Measurements from ENCODE around the gene PHLDB2. TPM values are rescaled to one million over a fixed set of nuclear protein-coding genes. Genes with fewer than 3 reads are reported as not detected.

The PHLDB2 gene
- 57.5 and 58.2 TPM in 2 replicates for total RNA-seq

DNA sequence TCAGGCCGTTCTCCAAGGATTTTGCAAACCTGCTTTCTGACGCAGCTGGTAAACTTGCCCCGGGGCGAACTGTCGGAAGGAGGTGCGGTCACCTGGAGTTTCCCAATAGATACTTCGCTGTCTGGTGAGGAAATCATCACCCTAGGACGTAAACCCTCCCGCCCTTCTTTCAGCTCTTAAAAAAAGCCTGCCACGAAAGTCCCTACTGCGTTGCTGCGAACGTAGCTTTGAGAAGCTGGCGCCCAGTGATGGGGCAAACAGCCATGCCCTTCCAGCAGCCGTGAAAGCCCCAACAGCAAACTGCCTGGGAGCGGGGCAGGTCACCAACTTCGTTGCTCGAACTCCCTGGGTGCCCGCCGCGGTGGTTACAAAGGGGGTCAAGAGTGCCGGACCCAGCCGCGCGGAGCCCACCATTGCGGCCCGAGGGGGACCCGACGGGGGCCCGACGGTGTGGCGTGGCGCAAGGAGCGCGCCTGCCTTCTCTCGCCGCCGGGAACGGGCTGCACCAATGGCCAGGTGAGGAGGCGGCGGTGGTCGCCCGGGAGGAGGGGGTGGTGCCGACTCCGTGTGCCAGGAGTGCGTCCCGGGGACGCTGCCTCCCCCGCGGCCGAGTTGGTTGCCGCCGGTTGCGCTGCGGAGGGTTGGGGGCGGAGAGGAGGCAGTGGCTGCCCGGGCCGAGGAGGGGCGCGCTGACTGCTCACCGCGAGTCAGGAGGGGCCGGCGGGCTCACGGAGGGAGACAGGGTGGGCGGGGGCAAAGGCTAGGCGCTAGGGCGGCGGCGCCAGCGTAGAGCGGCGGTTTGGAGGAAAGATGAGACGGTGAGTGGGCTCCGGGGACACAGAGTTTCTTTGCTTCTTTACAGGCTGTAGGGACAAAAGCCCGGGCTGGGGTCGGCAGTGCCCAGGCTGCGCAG is at the start of gene PHLDB2:
Gene PHLDB2, plus strand, starts transcription at position 205 of the 913 bp plus-strand sequence. CDS start 24,813 bp downstream, outside the sequence.

DNA sequence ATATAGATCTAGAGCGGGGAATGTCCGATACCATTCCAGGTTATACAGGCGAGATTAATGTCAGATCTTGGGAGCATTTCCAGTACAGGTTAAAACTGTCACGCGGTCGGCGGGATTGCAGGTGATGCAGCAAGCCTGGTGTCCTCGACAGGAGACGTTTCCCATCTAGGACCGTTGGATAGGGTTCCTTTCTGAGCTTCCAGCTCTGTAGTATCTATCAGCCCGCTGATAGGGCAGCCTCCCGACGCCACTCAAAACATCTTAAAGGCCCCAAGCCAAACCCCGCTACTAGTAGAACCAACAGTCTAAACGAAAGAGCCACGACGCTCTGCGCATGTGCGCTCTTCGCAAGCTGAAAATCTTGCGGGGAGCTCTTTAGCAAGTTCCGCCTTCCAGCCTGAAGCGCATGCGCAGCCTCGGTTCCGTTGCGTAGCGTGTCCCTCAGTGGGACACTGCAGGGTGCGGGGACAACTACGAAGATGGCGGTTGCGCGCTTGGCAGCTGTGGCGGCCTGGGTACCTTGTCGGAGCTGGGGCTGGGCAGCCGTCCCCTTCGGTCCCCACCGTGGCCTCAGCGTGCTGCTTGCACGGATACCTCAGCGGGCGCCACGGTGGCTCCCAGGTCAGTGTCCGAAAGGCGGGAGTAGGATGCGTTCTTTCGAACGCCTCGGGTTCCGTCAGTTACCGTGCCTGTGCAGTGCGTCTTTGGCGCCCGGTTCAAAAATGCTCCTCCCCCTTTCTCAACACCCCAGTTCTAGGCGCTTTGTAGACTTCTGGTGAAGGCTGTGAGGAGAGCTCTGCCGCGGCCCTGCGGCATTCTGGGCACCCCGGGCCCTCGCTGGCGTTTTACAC is 119.7 kb downstream of the PHLDB2 start, which contains the start of gene ABHD10:
Gene ABHD10, plus strand, starts transcription at position 444 of the 851 bp plus-strand sequence. Its CDS starts 36 bp downstream, at position 480.

DNA sequence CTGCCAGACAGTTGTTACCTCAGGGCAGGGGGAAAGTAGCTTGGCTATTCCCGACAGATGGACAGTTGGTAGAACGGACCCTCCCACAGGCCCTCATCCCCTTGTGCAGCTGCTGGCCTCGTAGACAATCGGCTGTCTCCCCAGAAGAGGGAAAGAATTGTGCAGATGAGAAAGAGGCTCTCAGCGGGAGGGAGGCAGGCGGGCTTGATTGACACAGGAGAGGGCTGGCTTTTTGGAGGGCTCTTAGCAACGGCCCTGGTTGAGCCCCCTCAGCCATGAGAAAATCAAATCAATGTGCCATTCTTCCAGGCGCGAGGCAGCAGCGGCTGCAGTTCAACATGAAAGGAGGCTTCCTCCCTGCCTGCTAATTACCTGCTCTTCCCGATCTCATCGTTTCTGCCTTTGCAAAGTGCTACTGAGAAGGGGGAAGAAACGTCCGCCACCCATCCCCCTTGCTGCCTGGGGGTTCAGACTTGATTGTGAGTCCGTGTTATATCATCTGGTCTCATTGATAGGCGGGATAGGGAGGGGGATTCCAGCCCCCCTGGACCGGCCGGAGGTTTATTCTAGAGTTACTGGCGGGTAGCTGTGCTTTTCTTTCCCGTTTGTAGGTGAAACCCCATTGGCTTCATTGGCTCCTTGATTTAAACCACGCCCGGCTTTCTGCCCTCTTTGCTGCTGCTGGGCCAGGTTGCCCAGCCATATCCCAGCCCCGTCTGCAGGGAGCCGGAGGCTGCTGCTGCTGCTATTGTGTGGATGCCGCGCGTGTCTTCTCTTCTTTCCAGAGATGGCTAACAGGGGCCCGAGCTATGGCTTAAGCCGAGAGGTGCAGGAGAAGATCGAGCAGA is 139.8 kb downstream of the PHLDB2 start, which contains the start of gene TAGLN3:
Gene TAGLN3, plus strand, starts transcription at position 287 of the 848 bp plus-strand sequence. Its CDS starts 501 bp downstream, at position 788.

Other genes with a start within 250 kb of the PHLDB2 start
- gene PLCXD2, start 184.6 kb upstream of the PHLDB2 start, total RNA-seq, result 0.65 and 1.6 TPM in 2 replicates
- 37.5 and 39.1 TPM in 2 replicates for gene ABHD10, start 119.8 kb downstream of the PHLDB2 start, total RNA-seq
- 0.71 and 0.74 TPM in 2 replicates for gene TAGLN3, start 139.7 kb downstream of the PHLDB2 start, total RNA-seq
- gene TMPRSS7, start 175.5 kb downstream of the PHLDB2 start, total RNA-seq, result not detected in 2 replicates
- gene C3orf52, start 227.1 kb downstream of the PHLDB2 start, total RNA-seq, result 5.7 and 10.5 TPM in 2 replicates

All from smooth muscle cell of bladder (primary cell).